HepG2 (cell line): ENCODE data around the gene CPAMD8. TPM values are rescaled to one million over a fixed set of nuclear protein-coding genes. Genes with fewer than 3 reads are reported as not detected.

Source experiments
- ATAC-seq: fragments of 200-7000 bp; cut with Tn5 transposase; 3 replicates; pipeline ENCODE4 v1.9.1; 2020; ENCODE audit warnings: mild to moderate bottlenecking, moderate library complexity
- BruUV-seq: library from RNA; stranded (reverse); fragments of 400-500 nt; replicated peaks from 2 replicates; lab custom pipeline; 2021; lab: Mats Ljungman, UMichigan
- CTCF ChIA-PET: fragments of 300-600 bp; formaldehyde crosslinking; extraction: SDS; loops from one replicate; lab custom pipeline; 2021; ENCODE audit warnings: low total read pairs, inconsistent platforms, low intra/inter-chr PET ratio; lab: Yijun Ruan, JAX
- POLR2A ChIA-PET: fragments of 350-600 bp; sonication (Branson Sonifier 250); formaldehyde crosslinking; loops from one replicate; lab custom pipeline; 2020; ENCODE audit warnings: antibody characterized with exemption, inconsistent platforms; lab: Yijun Ruan, JAX
- DNase-seq: peaks from one replicate; pipeline ENCODE4 v3.0.0-alpha.2; 2015; ENCODE audit warnings: low spot score
- FAIRE-seq: peaks from 3 replicates; lab custom pipeline; 2011; peaks lifted over from hg19 to GRCh38; lab: Jason Lieb, UNC
- H2AFZ ChIP-seq: one replicate; pipeline ENCODE4 v1.6.1; 2011; ENCODE audit warnings: low read length, inconsistent platforms
- H3K27ac ChIP-seq: fragments of 300-600 bp; 3 replicates; pipeline ENCODE4 v1.8.0; 2011; ENCODE audit warnings: mixed run types, mild to moderate bottlenecking, mixed read lengths, low read length, inconsistent platforms; ENCODE audit not compliant: insufficient read depth; ENCODE audit errors: extremely low read length
- H3K27me3 ChIP-seq, 2 experiments: fragments of 200-600 bp in 1 of 2; 2 replicates in 1 of 2; 3 replicates in 1 of 2; pipeline versions ENCODE4 v1.6.0 to v1.8.0; 2011; ENCODE audit warnings: low read length in 2 of 2, mild to moderate bottlenecking in 2 of 2, moderate library complexity in 2 of 2, inconsistent platforms in 1 of 2; ENCODE audit not compliant: insufficient read depth in 2 of 2, control insufficient read depth in 1 of 2
- H3K36me3 ChIP-seq, 2 experiments: fragments of 200-600 bp in 1 of 2; replicated peaks in 1 of 2; 2 replicates in 1 of 2; 3 replicates in 1 of 2; pipeline versions ENCODE4 v1.5.1 to v1.8.0; 2011; ENCODE audit warnings: low read length in 2 of 2, inconsistent platforms in 1 of 2; ENCODE audit not compliant: insufficient read depth in 2 of 2, control insufficient read depth in 1 of 2
- H3K4me1 ChIP-seq: 2 replicates; pipeline ENCODE4 v1.5.1; 2012; ENCODE audit warnings: low read length, inconsistent platforms; ENCODE audit not compliant: insufficient read depth
- H3K4me2 ChIP-seq: 2 replicates; pipeline ENCODE4 v1.6.0; 2011; ENCODE audit warnings: low read depth, low read length, inconsistent platforms
- H3K4me3 ChIP-seq, 3 experiments: fragments of 200-600 bp in 1 of 3; sonication (generic), shearing (Covaris generic) in 1 of 3; replicated peaks in 1 of 3; 2 replicates each; pipeline ENCODE4 v1.5.1; 2011 to 2016; ENCODE audit warnings: low read length in 3 of 3, inconsistent platforms in 2 of 3, low read depth in 2 of 3, mild to moderate bottlenecking in 2 of 3, control low read depth in 1 of 3, mixed read lengths in 1 of 3; ENCODE audit not compliant: insufficient read depth in 1 of 3
- H3K79me2 ChIP-seq: one replicate; pipeline ENCODE4 v1.6.1; 2011; ENCODE audit warnings: low read length, inconsistent platforms; ENCODE audit not compliant: insufficient read depth
- H3K9ac ChIP-seq: 2 replicates; pipeline ENCODE4 v1.6.0; 2011; ENCODE audit warnings: mild to moderate bottlenecking, low read depth, low read length, inconsistent platforms; ENCODE audit not compliant: insufficient read depth
- H3K9me3 ChIP-seq: 2 replicates; pipeline ENCODE4 v1.5.1; 2012; ENCODE audit warnings: mild to moderate bottlenecking, low read length
- H4K20me1 ChIP-seq: 2 replicates; pipeline ENCODE4 v1.6.0; 2011; ENCODE audit warnings: inconsistent platforms, mild to moderate bottlenecking, low read length, moderate library complexity; ENCODE audit not compliant: insufficient read depth
- ARNT ChIP-seq: fragments of 450-650 bp; IDR thresholded peaks from 2 replicates; pipeline ENCODE4 v1.6.1; 2017
- EZH2 ChIP-seq: conservative IDR thresholded peaks from 2 replicates; pipeline ENCODE4 v1.6.1; 2012; ENCODE audit warnings: mild to moderate bottlenecking, low read depth, low read length, moderate library complexity
- FOXM1 ChIP-seq: sonication (generic); formaldehyde crosslinking; IDR thresholded peaks from 2 replicates; pipeline ENCODE4 v1.5.0; 2020; ENCODE audit warnings: missing genetic modification reagents
- JUNB ChIP-seq: sonication (generic); formaldehyde crosslinking; IDR thresholded peaks from 2 replicates; pipeline ENCODE4 v1.8.0; 2022; ENCODE audit warnings: missing genetic modification reagents, mild to moderate bottlenecking, borderline replicate concordance
- KDM6A ChIP-seq: IDR thresholded peaks from 2 replicates; pipeline ENCODE4 v1.6.1; 2016; ENCODE audit warnings: low read depth
- MAFF ChIP-seq: IDR thresholded peaks from 2 replicates; pipeline ENCODE4 v1.6.1; 2011; ENCODE audit warnings: low read depth, low read length, improper control_type of control experiment
- RAD21 ChIP-seq: fragments of 450-650 bp; formaldehyde crosslinking; IDR thresholded peaks from 2 replicates; pipeline ENCODE4 v1.5.0; 2020; ENCODE audit warnings: mild to moderate bottlenecking
- RFX5 ChIP-seq: IDR thresholded peaks from 2 replicates; pipeline ENCODE4 v1.6.1; 2011; ENCODE audit warnings: low read depth, low read length, improper control_type of control experiment
- TCF7 ChIP-seq: sonication (generic); IDR thresholded peaks from 2 replicates; pipeline ENCODE4 v1.6.1; 2016; ENCODE audit warnings: antibody characterized with exemption, low read depth
- TEF ChIP-seq: sonication (generic); formaldehyde crosslinking; IDR thresholded peaks from 2 replicates; pipeline ENCODE4 v1.5.0; 2020; ENCODE audit warnings: missing genetic modification reagents
- ZKSCAN1 ChIP-seq: fragments of 150-350 bp; IDR thresholded peaks from 2 replicates; pipeline ENCODE4 v1.6.1; 2014; ENCODE audit warnings: low read length
- ZNF674 ChIP-seq: sonication (generic); formaldehyde crosslinking; IDR thresholded peaks from 2 replicates; pipeline ENCODE4 v1.5.0; 2020; ENCODE audit warnings: low read depth, mild to moderate bottlenecking, missing genetic modification reagents
- ZNF720 ChIP-seq: sonication (generic); formaldehyde crosslinking; IDR thresholded peaks from 2 replicates; pipeline ENCODE4 v1.4.0; 2020; ENCODE audit warnings: missing genetic modification reagents
- ZNF800 ChIP-seq: sonication (generic); formaldehyde crosslinking; IDR thresholded peaks from 2 replicates; pipeline ENCODE4 v1.4.0; 2020; ENCODE audit warnings: missing genetic modification reagents
- ZNF850 ChIP-seq: sonication (generic); formaldehyde crosslinking; conservative IDR thresholded peaks from 2 replicates; pipeline ENCODE4 v1.9.0; 2021; ENCODE audit warnings: mild to moderate bottlenecking, missing genetic modification reagents
- WGBS: methylation state at CpG from one replicate; pipeline ENCODE4 v1.1.6; 2017; ENCODE audit warnings: low lambda C conversion rate; 5-methylcytosine and 5-hydroxymethylcytosine counted together
- in situ Hi-C: cut with HindIII; loops from 2 replicates; pipeline ENCODE4 v1.10.0; 2017; ENCODE audit warnings: low pct_unique_long_range_greater_than_20kb; ENCODE audit not compliant: extremely low pct_ligation_motif_present
- intact Hi-C: fragments of 100-400 bp; cut with micrococcal nuclease; formaldehyde crosslinking; loops from one replicate; pipeline ENCODE4 v1.10.0; 2022; ENCODE audit not compliant: unreplicated experiment
- polyA plus RNA-seq, 8 experiments: library from polyadenylated mRNA; depleted of rRNA in 3 of 8; stranded (reverse) in 7 of 8; unstranded in 1 of 8; fragments of >200 nt; fragmentation: Illumina TruSeq in 4 of 8; extraction: Trizol in 4 of 8; gene quantifications; 2 replicates each; pipeline versions ENCODE4 v1.2.1 to v1.2.3, GENCODE V29; 2011 to 2016; ENCODE audit warnings: low read depth in 4 of 8, missing spikeins in 1 of 8, mixed read lengths in 1 of 8; ENCODE audit not compliant: insufficient read depth in 1 of 8
- total RNA-seq, 5 experiments: library from RNA; depleted of rRNA; stranded (reverse); fragments of >200 nt; fragmentation: Illumina TruSeq; extraction: Trizol; gene quantifications; 2 replicates each; pipeline ENCODE4 v1.2.3, GENCODE V29; 2016; ENCODE audit warnings: low read depth in 1 of 5
- TF ChIP-seq, protein P1 (sequence below): sonication (generic); formaldehyde crosslinking; IDR thresholded peaks from 2 replicates; pipeline ENCODE4 v1.8.0; 2022; ENCODE audit warnings: missing genetic modification reagents, mild to moderate bottlenecking, moderate library complexity, borderline replicate concordance
- TF ChIP-seq, protein P2 (sequence below): IDR thresholded peaks from 2 replicates; pipeline ENCODE4 v1.6.1; 2012; ENCODE audit warnings: low read depth, low read length, improper control_type of control experiment

CPAMD8 gene
- total and polyA plus RNA-seq, 2 of the 13 experiments (the other 11 are each of a cell fraction or from before 2014, with no cell fraction given): 0.29 to 0.34 TPM

- in situ Hi-C loops (no loop called here), intact Hi-C loops (no loop called here)
- H3K79me2 ChIP-seq: peaks cover 50% of the 10 kb centered on the region
- peaks cover 5 to 18% of the 10 kb centered on the region in 2 experiments; a peak in 4 of 5 replicates for H3K36me3 ChIP-seq
- FAIRE-seq (no peak), DNase-seq (no peak), ATAC-seq (peak; percentile 5; the same call in 2 of the 3 replicates)
- CTCF ChIA-PET: no interaction called here
- H4K20me1 ChIP-seq: no peaks in the 10 kb centered on the region
- peak overlapping the region; percentile 99 for H3K4me2 ChIP-seq
- H3K9ac ChIP-seq: peak overlapping the region; percentile 84
- peaks cover 56% of the 10 kb centered on the region for H3K4me1 ChIP-seq
- no peaks in the 10 kb centered on the region; a peak in 1 of 5 replicates for H3K27me3 ChIP-seq
- peak overlapping the region; percentile 60 to 90 (median 79) for H3K4me3 ChIP-seq
- BruUV-seq: no TSS peak
- peak overlapping the region; percentile 75 for H3K27ac ChIP-seq
- H3K9me3 ChIP-seq: no peaks in the 10 kb centered on the region
- 82% methylated on average over 11 of the region's 18 CpGs for WGBS
- POLR2A ChIA-PET: interaction anchor here (0.6 to 1.5 kb wide), 4 partner anchors 60 to 235 kb away, joined by 3 to 5 read pairs (median 3); partner anchors contain the start of genes DDA1, MRPL34 and USE1
- H2AFZ ChIP-seq: no peak overlapping the region
- TF ChIP-seq KDM6A (CRISPR knock-in tag) (no peak), TEF (no peak), TCF7 (no peak), FOXM1 (CRISPR knock-in tag) (no peak), ZKSCAN1 (no peak), JUNB (no peak), RFX5 (no peak), ARNT (no peak), ZNF674 (CRISPR knock-in tag) (no peak), EZH2 (no peak), MAFF (peak; percentile 95), ZNF850 (CRISPR knock-in tag) (no peak), RAD21 (no peak), ZNF720 (CRISPR knock-in tag) (no peak), ZNF800 (no peak)
- TF ChIP-seq, protein P1, sequence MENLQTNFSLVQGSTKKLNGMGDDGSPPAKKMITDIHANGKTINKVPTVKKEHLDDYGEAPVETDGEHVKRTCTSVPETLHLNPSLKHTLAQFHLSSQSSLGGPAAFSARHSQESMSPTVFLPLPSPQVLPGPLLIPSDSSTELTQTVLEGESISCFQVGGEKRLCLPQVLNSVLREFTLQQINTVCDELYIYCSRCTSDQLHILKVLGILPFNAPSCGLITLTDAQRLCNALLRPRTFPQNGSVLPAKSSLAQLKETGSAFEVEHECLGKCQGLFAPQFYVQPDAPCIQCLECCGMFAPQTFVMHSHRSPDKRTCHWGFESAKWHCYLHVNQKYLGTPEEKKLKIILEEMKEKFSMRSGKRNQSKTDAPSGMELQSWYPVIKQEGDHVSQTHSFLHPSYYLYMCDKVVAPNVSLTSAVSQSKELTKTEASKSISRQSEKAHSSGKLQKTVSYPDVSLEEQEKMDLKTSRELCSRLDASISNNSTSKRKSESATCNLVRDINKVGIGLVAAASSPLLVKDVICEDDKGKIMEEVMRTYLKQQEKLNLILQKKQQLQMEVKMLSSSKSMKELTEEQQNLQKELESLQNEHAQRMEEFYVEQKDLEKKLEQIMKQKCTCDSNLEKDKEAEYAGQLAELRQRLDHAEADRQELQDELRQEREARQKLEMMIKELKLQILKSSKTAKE (CRISPR knock-in tag): no peak
- TF ChIP-seq, protein P2, sequence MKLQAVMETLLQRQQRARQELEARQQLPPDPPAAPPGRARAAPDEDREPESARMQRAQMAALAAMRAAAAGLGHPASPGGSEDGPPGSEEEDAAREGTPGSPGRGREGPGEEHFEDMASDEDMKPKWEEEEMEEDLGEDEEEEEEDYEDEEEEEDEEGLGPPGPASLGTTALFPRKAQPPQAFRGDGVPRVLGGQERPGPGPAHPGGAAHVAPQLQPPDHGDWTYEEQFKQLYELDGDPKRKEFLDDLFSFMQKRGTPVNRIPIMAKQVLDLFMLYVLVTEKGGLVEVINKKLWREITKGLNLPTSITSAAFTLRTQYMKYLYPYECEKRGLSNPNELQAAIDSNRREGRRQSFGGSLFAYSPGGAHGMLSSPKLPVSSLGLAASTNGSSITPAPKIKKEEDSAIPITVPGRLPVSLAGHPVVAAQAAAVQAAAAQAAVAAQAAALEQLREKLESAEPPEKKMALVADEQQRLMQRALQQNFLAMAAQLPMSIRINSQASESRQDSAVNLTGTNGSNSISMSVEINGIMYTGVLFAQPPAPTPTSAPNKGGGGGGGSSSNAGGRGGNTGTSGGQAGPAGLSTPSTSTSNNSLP: no peak
These were observed 47.4 kb upstream of the CPAMD8 start for GRCh38 chr19:17073869-17074633.
